Duodenal mucosa (tissue), 2 donors: ENCODE results near the gene UBE2F.
"Not testable (repeated sequence)": the region's sequence is repeated elsewhere in the genome, so short reads cannot be mapped to it uniquely, and the experiment has no call there.

Experiments used
- H3K27ac ChIP-seq: one replicate; pipeline ENCODE4 v1.7.0; 2013; ENCODE audit warnings: low read depth, low read length
- H3K27me3 ChIP-seq, 2 donors: one replicate each; pipeline ENCODE4 v1.7.0; 2013; ENCODE audit warnings: low read length in 2 of 2, control low read depth in 1 of 2; ENCODE audit not compliant: insufficient read depth in 2 of 2, control insufficient read depth in 1 of 2
- H3K36me3 ChIP-seq, 2 donors: one replicate each; pipeline ENCODE4 v1.7.0; 2013; ENCODE audit warnings: low read length in 2 of 2, control low read depth in 1 of 2; ENCODE audit not compliant: insufficient read depth in 2 of 2, control insufficient read depth in 1 of 2
- H3K4me1 ChIP-seq, 2 donors: one replicate each; pipeline ENCODE4 v1.7.0; 2013; ENCODE audit warnings: low read length in 2 of 2, control low read depth in 1 of 2; ENCODE audit not compliant: insufficient read depth in 2 of 2, control insufficient read depth in 1 of 2
- H3K4me3 ChIP-seq, 2 donors: one replicate each; pipeline ENCODE4 v1.7.0; 2013; ENCODE audit warnings: low read length in 2 of 2, low read depth in 1 of 2
- H3K9ac ChIP-seq, 2 donors: one replicate each; pipeline ENCODE4 v1.7.0; 2013; ENCODE audit warnings: low read length in 2 of 2, low read depth in 1 of 2
- H3K9me3 ChIP-seq, 2 donors: one replicate each; pipeline ENCODE4 v1.7.0; 2013; ENCODE audit warnings: low read length in 2 of 2, control low read depth in 1 of 2; ENCODE audit not compliant: control insufficient read depth in 1 of 2

The UBE2F gene

DNA sequence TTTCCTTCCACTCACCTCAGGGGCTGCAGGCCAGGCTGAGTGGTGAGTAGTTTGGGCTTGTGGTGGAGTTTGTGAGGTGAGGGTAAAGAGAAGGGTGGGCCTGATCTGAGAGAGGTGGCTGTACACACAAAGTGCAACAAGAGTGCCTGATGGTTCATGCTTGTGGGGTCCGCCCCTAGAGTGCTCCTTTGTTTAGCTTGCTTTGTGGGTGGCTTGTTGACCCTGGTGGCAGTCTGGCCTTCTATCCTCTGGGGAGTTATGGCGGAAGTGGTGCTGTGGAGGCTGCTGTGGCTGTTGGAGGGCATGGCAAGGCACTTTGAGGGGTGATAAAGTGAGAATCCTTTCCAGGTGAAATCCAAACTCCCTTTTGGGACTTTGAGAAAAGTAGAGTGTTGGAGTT is 10.6 kb downstream of the UBE2F start:
- Histone ChIP-seq H3K4me3 (no peak overlapping the region), H3K9ac (no peak overlapping the region), H3K36me3 (peaks cover 6 to 18% of the 10 kb centered on the region in 2 donors), H3K9me3 (no peaks in the 10 kb centered on the region), H3K4me1 (no peaks in the 10 kb centered on the region), H3K27me3 (no peaks in the 10 kb centered on the region), H3K27ac (no peak overlapping the region)

DNA sequence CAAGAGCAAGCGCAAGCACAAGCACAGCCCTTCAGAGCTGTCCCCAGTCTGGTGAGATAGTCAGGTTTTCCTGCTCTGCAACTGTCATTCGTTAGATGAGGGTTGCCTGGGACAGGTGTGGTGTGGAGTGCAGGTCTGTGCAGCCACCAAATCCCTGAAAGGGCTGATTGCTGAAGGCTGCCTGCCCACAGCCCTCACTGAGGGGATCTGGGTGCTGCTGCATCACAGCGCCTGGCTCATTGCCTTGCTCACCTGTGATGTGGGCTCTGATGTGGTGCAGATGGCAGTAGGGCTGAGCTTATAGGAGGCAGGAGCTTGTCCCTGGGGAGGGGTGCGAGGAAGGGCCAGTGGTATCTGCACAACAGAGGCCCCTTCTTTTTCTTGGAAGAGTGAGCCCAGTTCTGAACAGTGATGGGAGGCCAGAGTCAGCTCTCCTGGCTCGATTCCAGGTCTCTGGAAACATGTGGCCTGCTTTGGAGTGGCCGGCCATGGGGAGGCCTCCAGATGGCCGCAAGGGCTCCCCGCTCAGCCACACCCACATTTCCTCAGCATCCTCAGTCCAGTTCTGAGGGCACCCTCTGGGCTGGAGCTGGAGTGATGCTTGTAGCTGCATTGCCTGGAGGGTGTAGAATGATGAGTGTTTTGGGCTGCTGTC is 11.4 kb downstream of the UBE2F start:
- no peaks in the 10 kb centered on the region for H3K9me3 ChIP-seq
- no peaks in the 10 kb centered on the region for H3K4me1 ChIP-seq
- no peak overlapping the region for H3K27ac ChIP-seq
- H3K4me3 ChIP-seq = no peak overlapping the region
- peaks cover 6 to 18% of the 10 kb centered on the region in 2 donors for H3K36me3 ChIP-seq
- no peaks in the 10 kb centered on the region for H3K27me3 ChIP-seq
- no peak overlapping the region for H3K9ac ChIP-seq

DNA sequence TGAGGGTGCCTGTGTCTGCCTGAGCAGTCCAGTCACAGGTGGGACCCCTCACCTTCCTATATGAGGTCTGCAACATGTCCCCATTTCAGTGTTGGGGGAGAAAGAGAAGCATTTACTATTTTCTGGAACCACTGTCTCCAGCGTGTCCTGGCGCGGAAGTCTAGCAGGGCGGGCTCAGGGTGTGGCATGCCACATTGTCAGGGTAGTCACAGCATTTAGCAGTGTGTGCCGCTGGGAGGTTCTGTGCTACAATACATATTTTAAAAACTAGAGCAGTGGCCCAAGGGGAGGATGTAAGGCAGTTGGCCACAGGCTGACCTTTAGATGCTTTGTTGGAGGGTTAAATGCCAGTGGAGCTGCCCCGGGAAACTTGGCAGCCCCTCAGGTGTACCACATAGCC is 12.5 kb downstream of the UBE2F start:
- no peak overlapping the region for H3K27ac ChIP-seq
- H3K4me3 ChIP-seq = no peak overlapping the region
- H3K27me3 ChIP-seq = no peaks in the 10 kb centered on the region
- peaks cover 0 to 3% of the 10 kb centered on the region in 2 donors for H3K4me1 ChIP-seq
- no peak overlapping the region for H3K9ac ChIP-seq
- peaks cover 3 to 18% of the 10 kb centered on the region in 2 donors for H3K36me3 ChIP-seq
- H3K9me3 ChIP-seq = no peaks in the 10 kb centered on the region

DNA sequence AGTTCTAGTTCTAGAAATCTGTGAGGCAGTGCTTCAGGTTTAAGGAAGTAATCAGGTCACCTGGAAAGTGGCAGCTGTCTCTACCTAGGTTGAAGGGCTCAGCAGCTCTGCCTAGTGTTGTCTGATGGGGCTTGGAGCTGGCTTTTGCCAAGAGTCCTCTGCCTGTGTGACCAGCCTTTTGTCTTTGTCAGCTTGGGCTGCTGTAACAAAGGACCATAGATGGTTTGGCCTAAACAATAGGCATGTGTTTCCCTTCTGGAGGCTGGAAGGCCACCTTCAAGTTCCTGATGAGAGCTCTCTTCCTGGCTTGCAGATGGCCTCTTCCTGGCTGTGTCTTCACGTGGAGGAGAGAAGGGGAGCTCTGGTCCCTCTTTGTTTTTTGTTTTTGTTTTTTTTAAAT is 13.3 kb downstream of the UBE2F start:
- peaks cover 3 to 15% of the 10 kb centered on the region in 2 donors for H3K36me3 ChIP-seq
- no peak overlapping the region for H3K9ac ChIP-seq
- H3K9me3 ChIP-seq = no peaks in the 10 kb centered on the region
- H3K4me1 ChIP-seq = peaks cover 0 to 4% of the 10 kb centered on the region in 2 donors
- H3K27me3 ChIP-seq = no peaks in the 10 kb centered on the region
- no peak overlapping the region for H3K4me3 ChIP-seq
- no peak overlapping the region for H3K27ac ChIP-seq

DNA sequence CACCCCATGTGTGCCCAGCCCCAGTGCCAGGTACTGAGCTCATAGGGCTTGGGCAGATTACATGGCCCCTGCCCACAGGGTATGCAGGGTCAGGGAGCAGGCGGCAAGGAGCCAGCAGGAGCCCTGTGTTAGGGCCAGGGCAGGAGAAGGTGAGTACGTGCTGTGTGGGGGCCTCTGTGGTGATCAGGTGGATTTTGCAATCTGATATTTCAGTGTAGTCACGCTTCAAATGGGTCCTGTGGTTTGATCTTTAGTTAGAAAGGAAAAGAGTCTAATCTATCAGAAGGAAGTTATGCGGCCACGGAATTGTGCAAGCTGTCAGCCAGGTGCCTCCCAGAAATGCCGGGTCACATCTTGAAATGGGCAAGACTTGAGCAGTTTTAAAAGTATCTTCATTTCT is 13.9 kb downstream of the UBE2F start:
- H3K9me3 ChIP-seq = no peaks in the 10 kb centered on the region
- H3K36me3 ChIP-seq = peaks cover 0 to 11% of the 10 kb centered on the region in 2 donors
- no peak overlapping the region for H3K27ac ChIP-seq
- H3K27me3 ChIP-seq = no peaks in the 10 kb centered on the region
- no peak overlapping the region for H3K4me3 ChIP-seq
- H3K9ac ChIP-seq = no peak overlapping the region
- peaks cover 0 to 4% of the 10 kb centered on the region in 2 donors for H3K4me1 ChIP-seq

DNA sequence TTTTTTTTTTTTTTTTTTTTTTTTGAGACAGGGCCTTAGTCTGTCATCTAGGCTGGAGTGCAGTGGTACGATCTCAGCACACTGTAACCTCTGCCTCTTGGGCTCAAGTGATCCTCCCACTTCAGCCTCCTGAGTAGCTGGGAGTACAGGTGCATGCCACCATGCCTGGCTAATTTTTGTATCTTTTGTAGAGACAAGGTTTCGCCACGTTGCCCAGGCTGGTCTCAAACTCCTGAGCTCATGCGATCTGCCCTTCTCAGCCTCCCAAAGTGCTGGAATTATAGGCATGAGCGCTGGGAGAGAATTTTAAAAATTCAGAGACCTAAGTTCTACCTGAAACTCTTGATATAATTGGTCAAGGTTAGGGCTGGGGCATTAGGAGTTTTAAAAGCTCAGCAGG is 14.8 kb downstream of the UBE2F start:
- H3K36me3 ChIP-seq, H3K4me3 ChIP-seq, H3K27ac ChIP-seq, H3K4me1 ChIP-seq, H3K27me3 ChIP-seq, H3K9ac ChIP-seq, H3K9me3 ChIP-seq: not testable (repeated sequence)

DNA sequence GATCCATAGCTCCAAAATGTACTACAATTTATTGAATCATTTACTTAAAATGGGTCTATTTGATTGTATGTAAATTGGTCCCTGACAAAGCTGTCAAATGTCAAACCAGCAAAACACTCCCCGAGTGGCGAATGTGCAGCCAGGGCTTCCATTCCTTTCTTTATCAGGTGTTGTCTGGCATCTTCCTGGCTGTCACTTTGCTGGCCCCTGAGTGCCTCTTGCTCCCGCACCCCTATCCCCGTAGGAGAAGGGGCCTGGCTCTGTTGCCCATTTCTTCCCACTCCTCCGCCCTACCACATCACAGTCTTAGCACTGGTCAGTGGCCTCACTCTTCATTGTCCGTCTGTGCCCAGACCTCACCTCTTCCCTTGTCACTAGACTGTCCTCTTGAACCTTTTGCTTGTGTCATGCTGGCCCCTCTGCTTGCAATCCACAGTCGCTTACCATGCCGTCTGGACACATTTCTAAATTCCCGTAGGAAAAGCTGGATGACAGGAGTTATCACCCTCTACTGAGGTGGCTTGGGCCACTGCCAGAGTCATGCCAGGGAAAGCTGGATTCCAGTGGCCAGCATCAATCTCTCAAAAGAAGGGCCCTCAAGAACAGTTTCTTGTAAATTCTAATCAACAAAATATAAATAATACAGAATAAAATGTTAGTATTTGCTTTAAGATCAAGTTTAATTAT is 15.4 kb downstream of the UBE2F start:
- Histone ChIP-seq H3K9me3 (no peaks in the 10 kb centered on the region), H3K27ac (no peak overlapping the region), H3K4me3 (no peak overlapping the region), H3K27me3 (no peaks in the 10 kb centered on the region), H3K36me3 (peaks cover 0 to 3% of the 10 kb centered on the region in 2 donors), H3K9ac (no peak overlapping the region), H3K4me1 (peaks cover 0 to 4% of the 10 kb centered on the region in 2 donors)

DNA sequence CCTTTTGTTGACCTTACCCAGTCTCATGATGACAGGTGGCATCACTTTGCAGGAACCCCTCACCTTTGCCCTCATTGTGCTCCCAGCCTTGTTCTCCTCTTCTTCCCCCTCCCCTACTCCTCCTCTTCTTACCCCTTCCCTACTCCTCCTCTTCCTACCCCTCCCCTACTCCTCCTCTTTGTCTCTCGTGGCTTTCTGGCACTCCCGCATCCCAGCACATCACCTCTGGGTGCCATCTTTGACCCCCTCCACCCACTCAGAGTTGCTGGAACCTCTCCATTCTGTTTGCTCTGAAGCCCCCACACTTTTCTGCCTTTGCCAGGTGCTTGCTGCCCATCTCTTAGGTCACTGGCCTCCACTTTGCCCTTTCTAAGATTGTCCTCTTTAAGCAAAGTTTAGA is 17.1 kb downstream of the UBE2F start:
- Histone ChIP-seq H3K36me3 (peaks cover 0 to 5% of the 10 kb centered on the region in 2 donors), H3K27me3 (no peaks in the 10 kb centered on the region), H3K4me3 (no peak overlapping the region), H3K4me1 (peaks cover 0 to 4% of the 10 kb centered on the region in 2 donors), H3K27ac (no peak overlapping the region), H3K9ac (no peak overlapping the region), H3K9me3 (no peaks in the 10 kb centered on the region)

DNA sequence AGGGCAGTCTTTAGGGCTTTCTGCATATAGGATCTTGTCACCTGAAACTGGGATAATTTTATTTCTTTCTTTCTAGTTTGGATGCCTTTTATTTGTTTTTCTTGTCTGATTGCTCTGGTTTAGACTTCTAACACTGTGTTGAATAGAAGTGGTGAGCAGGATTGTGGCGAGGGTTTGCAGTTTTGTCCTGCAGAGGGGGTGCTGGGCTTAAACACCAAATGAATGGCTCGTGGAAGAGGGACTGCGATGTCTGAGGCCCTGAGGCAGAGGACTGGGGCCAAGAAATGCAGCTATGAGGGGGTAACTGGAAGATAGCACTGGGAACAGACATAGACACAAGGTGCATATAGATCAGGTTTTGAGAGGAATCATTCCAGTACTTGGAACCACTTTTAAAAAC is 20.5 kb downstream of the UBE2F start:
- H3K36me3 ChIP-seq = peaks cover 2 to 11% of the 10 kb centered on the region in 2 donors
- no peaks in the 10 kb centered on the region for H3K9me3 ChIP-seq
- no peak overlapping the region for H3K27ac ChIP-seq
- peaks cover 0 to 4% of the 10 kb centered on the region in 2 donors for H3K4me1 ChIP-seq
- H3K4me3 ChIP-seq = no peak overlapping the region
- no peak overlapping the region for H3K9ac ChIP-seq
- H3K27me3 ChIP-seq = no peaks in the 10 kb centered on the region

DNA sequence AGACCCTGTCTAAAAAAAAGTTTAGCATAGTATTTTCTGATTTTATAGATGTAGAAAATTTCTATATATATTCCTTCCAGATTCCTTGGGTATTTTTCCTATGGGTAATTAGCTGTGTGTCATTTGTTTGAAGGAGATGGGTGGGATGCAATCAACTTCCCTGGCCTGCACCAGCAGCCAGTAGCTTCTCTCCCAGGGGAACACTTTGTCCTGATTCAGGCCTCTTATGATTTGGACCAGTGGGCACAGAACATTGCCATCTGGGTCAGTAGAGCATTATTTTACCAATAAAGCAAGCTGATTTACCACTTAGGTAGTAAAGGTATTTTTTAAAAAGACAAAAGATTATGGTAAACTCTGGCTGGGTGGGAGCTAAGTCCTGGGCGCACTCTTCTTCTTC is 26.9 kb downstream of the UBE2F start:
- H3K4me1 ChIP-seq = no peaks in the 10 kb centered on the region
- H3K36me3 ChIP-seq = peaks cover 8 to 23% of the 10 kb centered on the region in 2 donors
- H3K27me3 ChIP-seq = no peaks in the 10 kb centered on the region
- no peak overlapping the region for H3K4me3 ChIP-seq
- H3K9ac ChIP-seq = no peak overlapping the region
- H3K27ac ChIP-seq = no peak overlapping the region
- H3K9me3 ChIP-seq = no peaks in the 10 kb centered on the region
